Measurements from ENCODE around the gene ZC3H4. TPM values are rescaled to one million over a fixed set of nuclear protein-coding genes. Genes with fewer than 3 reads are reported as not detected.

ZC3H4 gene
- total RNA-seq, 2 experiments from 2014 or later, result 87.8 to 88.4 TPM

- CTCF ChIA-PET, result interaction anchor here (1.1 to 1.5 kb wide), 2 partner anchors 101 to 240 kb away, joined by 3 to 9 read pairs; no protein-coding TSS in a partner anchor
- POLR2A ChIA-PET, result interaction anchor here (0.8 kb wide), 1 partner anchor 302 kb away, joined by 4 read pairs; no protein-coding TSS in a partner anchor
Measured at GRCh38 chr19:47142779-47143178, 29.2 kb upstream of the ZC3H4 start.

DNA sequence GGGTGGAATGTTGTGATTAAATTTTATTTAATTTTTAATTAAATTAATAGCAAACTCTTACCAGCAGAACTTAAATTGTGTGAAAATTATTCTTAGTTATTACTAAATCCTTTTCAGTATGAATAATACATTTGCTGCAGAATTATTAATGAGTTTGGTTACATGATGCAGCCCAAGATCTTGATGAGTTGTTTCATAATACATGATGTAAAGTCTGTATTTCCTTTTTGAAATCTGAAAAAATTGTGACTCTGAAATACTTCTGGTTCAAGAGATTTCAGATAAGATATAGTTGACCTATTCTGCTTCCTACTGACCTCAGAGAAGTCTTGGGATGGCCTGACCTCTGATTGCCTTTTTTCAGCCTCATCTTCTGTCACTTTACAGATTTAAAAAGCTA, 28.1 kb upstream of the ZC3H4 start:
- POLR2A ChIA-PET, result interaction anchor here (1.1 kb wide), 1 partner anchor 115 kb away, joined by 4 read pairs; the partner anchor contains the start of gene CCDC9
- CTCF ChIA-PET, result interaction anchor here (0.7 to 2.1 kb wide), 3 partner anchors 16 to 288 kb away, joined by 3 to 5 read pairs (median 3); no protein-coding TSS in a partner anchor

GRCh38 chr19:47141252-47141651, 27.7 kb upstream of the ZC3H4 start:
- CTCF ChIA-PET, result interaction anchor here (1.1 to 2.1 kb wide), 4 partner anchors 16 to 103 kb away, joined by 3 to 6 read pairs (median 4); partner anchors contain the start of gene ZC3H4
- POLR2A ChIA-PET, result interaction anchor here (1.1 kb wide), 1 partner anchor 115 kb away, joined by 4 read pairs; the partner anchor contains the start of gene CCDC9

- POLR2A ChIA-PET, result no interaction called here
- CTCF ChIA-PET, result no interaction called here
Measured at GRCh38 chr19:47135156-47135555, 21.6 kb upstream of the ZC3H4 start.

DNA sequence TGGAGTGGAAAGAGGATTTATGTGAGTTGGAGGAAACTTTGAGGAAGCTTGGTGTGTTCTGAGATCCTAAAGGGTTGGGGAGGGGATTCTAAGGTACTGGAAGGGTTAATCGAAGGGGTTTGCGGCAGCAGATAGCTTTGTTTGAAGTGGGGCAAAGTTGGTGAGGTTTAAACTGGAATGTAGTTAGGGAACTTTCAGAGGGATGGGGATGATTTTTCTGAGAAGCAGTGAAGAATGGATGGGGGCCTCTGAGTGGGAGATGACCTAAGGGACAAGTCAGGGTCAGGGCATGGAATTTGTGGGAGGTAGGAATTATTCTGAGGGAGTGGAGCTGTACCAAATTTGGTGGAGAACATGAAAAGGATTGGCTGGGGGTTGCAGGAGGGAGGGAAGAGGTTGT, 21.0 kb upstream of the ZC3H4 start:
- CTCF ChIA-PET, result no interaction called here
- POLR2A ChIA-PET, result no interaction called here

GRCh38 chr19:47133021-47133471, 19.5 kb upstream of the ZC3H4 start:
- CTCF ChIA-PET, result interaction anchor here (0.7 to 3.1 kb wide), 5 partner anchors 13 to 135 kb away, joined by 3 to 15 read pairs (median 5); partner anchors contain the start of gene ZC3H4
- POLR2A ChIA-PET, result interaction anchor here (1.0 kb wide), 1 partner anchor 20 kb away, joined by 3 read pairs; the partner anchor contains the start of gene ZC3H4

DNA sequence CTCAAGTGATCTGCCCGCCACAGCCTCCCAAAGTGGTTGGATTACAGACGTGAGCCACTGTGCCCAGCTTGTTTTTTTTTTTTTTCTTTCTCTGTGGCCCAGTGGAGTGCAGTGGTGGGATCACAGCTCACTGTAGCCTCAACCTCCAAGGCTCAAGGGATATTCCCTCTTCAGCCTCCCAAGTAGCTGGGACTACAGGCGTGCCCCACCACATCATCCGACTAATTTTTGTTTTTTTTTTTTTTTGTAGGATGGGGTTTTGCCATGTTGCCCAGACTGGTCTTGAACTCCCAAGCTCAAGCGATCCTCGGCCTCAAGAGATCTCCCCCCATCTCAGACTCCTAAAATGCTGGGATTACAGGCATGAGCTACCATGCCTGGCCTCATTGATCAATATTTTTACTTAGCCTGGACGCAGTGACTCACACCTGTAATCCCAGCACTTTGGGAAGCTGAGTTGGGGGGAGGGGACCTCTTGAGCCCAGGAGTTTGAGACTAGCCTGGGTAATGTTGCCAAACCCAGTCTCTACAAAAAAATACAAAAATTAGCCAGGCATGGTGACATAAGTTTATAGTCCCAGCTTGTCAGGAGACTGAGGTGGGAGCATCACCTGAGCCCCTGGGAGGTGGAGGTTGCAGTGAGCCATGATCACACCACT, 18.7 kb upstream of the ZC3H4 start:
- CTCF ChIA-PET, result interaction anchor here (0.7 to 3.1 kb wide), 14 partner anchors 9 to 124 kb away, joined by 3 to 16 read pairs (median 6); partner anchors contain the start of genes CCDC9 and ZC3H4
- POLR2A ChIA-PET, result interaction anchor here (0.6 to 1.7 kb wide), 6 partner anchors 11 to 532 kb away, joined by 3 to 39 read pairs (median 5); partner anchors contain the start of gene ZC3H4

GRCh38 chr19:47130589-47131227, 17.1 kb upstream of the ZC3H4 start, which contains the start of gene SAE1:
Gene SAE1, plus strand, starts transcription at chr19:47130835. Its CDS starts 96 bp downstream, at chr19:47130931.
- CTCF ChIA-PET, result interaction anchor here (0.6 to 3.1 kb wide), 23 partner anchors 14 to 239 kb away, joined by 3 to 16 read pairs (median 5); partner anchors contain the start of gene ZC3H4

GRCh38 chr19:47130120-47130588, 16.6 kb upstream of the ZC3H4 start:
- CTCF ChIA-PET, result interaction anchor here (1.0 to 2.4 kb wide), 6 partner anchors 20 to 116 kb away, joined by 3 to 16 read pairs (median 6); no protein-coding TSS in a partner anchor
- POLR2A ChIA-PET, result interaction anchor here (1.6 kb wide), 1 partner anchor 96 kb away, joined by 3 read pairs; no protein-coding TSS in a partner anchor

More at GRCh38 chr19:47130589-47131227, 17.1 kb upstream of the ZC3H4 start, which contains the start of gene SAE1:
- POLR2A ChIA-PET, result interaction anchor here (0.5 to 1.7 kb wide), 9 partner anchors 17 to 439 kb away, joined by 3 to 39 read pairs (median 4); partner anchors contain the start of gene ZC3H4

GRCh38 chr19:47129579-47129978, 16.0 kb upstream of the ZC3H4 start:
- ChIA-PET POLR2A (no interaction called here), CTCF (interaction anchor here (0.6 to 2.4 kb wide), 3 partner anchors 21 to 200 kb away, joined by 3 to 9 read pairs (median 8); no protein-coding TSS in a partner anchor)

- ChIA-PET POLR2A (no interaction called here), CTCF (interaction anchor here (0.6 to 2.2 kb wide), 19 partner anchors 10 to 305 kb away, joined by 3 to 17 read pairs (median 3); partner anchors contain the start of gene ZC3H4)
Measured at GRCh38 chr19:47125669-47125938, 12.0 kb upstream of the ZC3H4 start.

GRCh38 chr19:47124937-47125668, 11.5 kb upstream of the ZC3H4 start:
- ChIA-PET POLR2A (no interaction called here), CTCF (interaction anchor here (0.6 to 2.2 kb wide), 18 partner anchors 10 to 119 kb away, joined by 3 to 17 read pairs (median 3); partner anchors contain the start of gene ZC3H4)

GRCh38 chr19:47123406-47123805, 9.8 kb upstream of the ZC3H4 start:
- POLR2A ChIA-PET, result interaction anchor here (0.7 to 1.0 kb wide), 3 partner anchors 9 to 28 kb away, joined by 3 to 5 read pairs (median 4); partner anchors contain the start of gene ZC3H4
- CTCF ChIA-PET, result interaction anchor here (0.8 to 1.9 kb wide), 4 partner anchors 8 to 110 kb away, joined by 3 to 8 read pairs (median 6); no protein-coding TSS in a partner anchor

- ChIA-PET POLR2A (interaction anchor here (0.6 to 0.8 kb wide), 3 partner anchors 9 to 28 kb away, joined by 3 to 4 read pairs (median 3); partner anchors contain the start of gene ZC3H4), CTCF (interaction anchor here (0.8 to 1.9 kb wide), 5 partner anchors 9 to 110 kb away, joined by 3 to 8 read pairs (median 5); partner anchors contain the start of gene ZC3H4)
Measured at GRCh38 chr19:47122359-47123335, 9.1 kb upstream of the ZC3H4 start.

DNA sequence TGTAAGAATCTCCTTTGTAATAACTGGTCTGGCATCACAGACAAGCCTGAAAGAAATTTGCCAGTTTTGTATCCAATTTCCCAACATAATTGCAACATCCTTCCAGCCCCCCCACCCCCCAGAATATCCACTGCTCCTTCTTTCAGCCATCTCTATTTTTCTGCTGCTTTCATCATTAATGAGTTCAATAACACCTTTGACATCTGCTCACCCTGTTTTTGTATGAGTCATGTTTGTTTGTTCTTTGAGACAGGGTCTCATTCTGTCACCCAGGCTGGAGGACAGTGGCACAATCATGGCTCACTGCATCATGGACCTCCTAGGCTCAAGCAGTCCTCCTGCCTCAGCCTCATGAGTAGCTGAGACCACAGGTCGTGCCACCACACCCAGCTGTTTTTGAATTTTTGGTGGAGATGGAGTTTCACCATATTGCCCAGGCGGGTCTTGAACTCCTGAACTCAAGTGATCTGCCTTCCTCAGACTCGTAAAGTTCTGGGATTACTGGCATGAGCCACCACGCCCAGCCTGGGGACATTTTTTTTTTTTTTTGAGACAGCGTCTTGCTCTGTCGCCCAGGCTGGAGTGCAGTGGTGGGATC, 7.0 kb upstream of the ZC3H4 start:
- POLR2A ChIA-PET, result interaction anchor here (1.0 kb wide), 1 partner anchor 25 kb away, joined by 3 read pairs; no protein-coding TSS in a partner anchor
- CTCF ChIA-PET, result interaction anchor here (0.7 to 1.2 kb wide), 6 partner anchors 12 to 132 kb away, joined by 3 to 7 read pairs (median 4); no protein-coding TSS in a partner anchor

All from activated CD8-positive, alpha-beta memory T cell treated with anti-CD3 and anti-CD28 coated beads for 36 hours (primary cell).